ENCODE data around the gene LENG8. TPM values are rescaled to one million over a fixed set of nuclear protein-coding genes. Genes with fewer than 3 reads are reported as not detected.

Gene LENG8
- total and polyA plus RNA-seq, 2 of the 8 experiments (the other 6 are each of a cell fraction or from before 2014, with no cell fraction given) = 62.2 to 108 TPM

- no peak overlapping the region for H3K9ac ChIP-seq (replicated peaks in 1 of 4; ENCODE audit: extremely low read depth in 1 of 4, low read depth in 3 of 4, low read length in 3 of 4)
- no peak overlapping the region for H3K14ac ChIP-seq (ENCODE audit: insufficient read length)
- H3K4me1 ChIP-seq (replicated peaks in 1 of 4; ENCODE audit: control insufficient read depth in 3 of 4, insufficient read depth in 4 of 4, low read length in 3 of 4) = peaks cover 0 to 37% (median 24%) of the 10 kb centered on the region in 4 experiments; a peak in 6 of 7 replicates
- no peak overlapping the region for H3K4me3 ChIP-seq (ENCODE audit: extremely low read depth in 1 of 4, insufficient read depth in 2 of 4, low read depth in 3 of 4, low read length in 4 of 4)
- 0 out of 4 replicates have a peak overlapping the region, but pooled peaks of 1 of the 2 experiments have one; percentile 0 for H3K4me2 ChIP-seq (ENCODE audit: insufficient read depth in 1 of 2, low read depth in 2 of 2, low read length in 2 of 2)
- 0 out of 2 replicates have a peak, but pooled peaks have one; percentile 12 for TF ChIP-seq POLR2AphosphoS5 (IDR thresholded peaks at IDR 0.05; ENCODE audit: low read depth, low read length)
- TF ChIP-seq CBX8 (IDR thresholded peaks at IDR 0.05; ENCODE audit: borderline replicate concordance, low read depth, low read length) = no peak
- 87% methylated on average over 23 of the region's 23 CpGs; no CpG with 5 or more reads in 1 of the 2 experiments for WGBS, 2 experiments (ENCODE audit: extremely low coverage in 1 of 2, insufficient coverage in 1 of 2, insufficient read length in 1 of 2, insufficient replicate concordance in 2 of 2, low coverage in 1 of 2, low lambda C conversion rate in 2 of 2, missing lambda C conversion rate in 1 of 2)
- peaks cover 0 to 6% (median 0%) of the 10 kb centered on the region in 4 experiments; a peak in 1 of 8 replicates for H3K36me3 ChIP-seq (ENCODE audit: control insufficient read depth in 2 of 4, insufficient read depth in 4 of 4, low read length in 3 of 4)
- peak overlapping the region; percentile 52; the same call in 1 of the 2 replicates for H2BK12ac ChIP-seq (ENCODE audit: low read depth, low read length)
- H2AFZ ChIP-seq (ENCODE audit: low read length) = no peak overlapping the region
- no peaks in the 10 kb centered on the region for H3K9me3 ChIP-seq (ENCODE audit: insufficient read depth in 2 of 2, low read depth in 1 of 2, low read length in 1 of 2)
- peaks cover 7% of the 10 kb centered on the region; the same call in 1 of the 2 replicates for H3K79me1 ChIP-seq (ENCODE audit: low read depth, low read length)
- FAIRE-seq (no peak), DNase-seq (ENCODE audit: low read depth in 1 of 2, low spot score in 2 of 2) (no peak)
- no peak overlapping the region for H3K27ac ChIP-seq (ENCODE audit: low read depth, low read length)
- no peak overlapping the region for H3K23ac ChIP-seq (ENCODE audit: insufficient read length)
- no peak overlapping the region for H2AK5ac ChIP-seq (ENCODE audit: low read depth, low read length)
- POLR2A ChIA-PET (ENCODE audit: partially characterized antibody) = interaction anchor here (0.7 to 13.5 kb wide), 9 partner anchors 14 to 43 kb away, joined by 3 to 133 read pairs (median 8); partner anchors contain the start of genes LENG8, LENG9 and TTYH1
- no peak overlapping the region for H2BK5ac ChIP-seq (ENCODE audit: low read depth, low read length)
- H4K8ac ChIP-seq (ENCODE audit: extremely low read depth, insufficient read depth, low read length) = no peak overlapping the region; the same call in 1 of the 2 replicates
- H3K79me2 ChIP-seq (ENCODE audit: control insufficient read depth in 1 of 2, insufficient read depth in 2 of 2, low read length in 2 of 2) = no peaks in the 10 kb centered on the region
- H3K23me2 ChIP-seq (ENCODE audit: low read depth, low read length) = peaks cover 4% of the 10 kb centered on the region
- no peak overlapping the region for H3K4ac ChIP-seq (replicated peaks; ENCODE audit: insufficient read length, low read depth, low read length)
- CTCF ChIA-PET (ENCODE audit: partially characterized antibody) = interaction anchor here (1.7 to 7.4 kb wide), 3 partner anchors 13 to 43 kb away, joined by 9 to 109 read pairs (median 11); no protein-coding TSS in a partner anchor
- H3K18ac ChIP-seq (ENCODE audit: extremely low read depth, low read length) = no peak overlapping the region
- no peak overlapping the region for H2BK120ac ChIP-seq (replicated peaks; ENCODE audit: low read depth, low read length)
- peak overlapping the region; percentile 92; the same call in 1 of the 2 replicates for H2BK15ac ChIP-seq (ENCODE audit: low read length)
- H3K27me3 ChIP-seq (replicated peaks in 1 of 4; ENCODE audit: control insufficient read depth in 3 of 4, extremely low read depth in 1 of 4, insufficient read depth in 3 of 4, low read length in 3 of 4) = peaks cover 0 to 2% (median 0%) of the 10 kb centered on the region in 4 experiments; a peak in 2 of 7 replicates
- no peak overlapping the region for H2BK20ac ChIP-seq (ENCODE audit: low read length)
- no peak overlapping the region for H3K56ac ChIP-seq (replicated peaks; ENCODE audit: insufficient read length, low read depth, low read length)
- no peak overlapping the region for H4K91ac ChIP-seq (replicated peaks; ENCODE audit: insufficient read length, low read length)
- H4K20me1 ChIP-seq (replicated peaks in 1 of 2; ENCODE audit: control insufficient read depth in 1 of 2, insufficient read depth in 2 of 2, low read length in 2 of 2) = peaks cover 15 to 24% of the 10 kb centered on the region in 2 experiments
- H4K5ac ChIP-seq (ENCODE audit: insufficient read length, low read depth, low read length) = no peak overlapping the region
Measured at GRCh38 chr19:54434112-54434872, 14.7 kb upstream of the LENG8 start.

Measured in H1 (cell line).